Posterior cingulate gyrus (tissue), 11 donors: ENCODE results near the gene KCNIP2.

Source experiments
- DNase-seq, 10 donors: peaks; one replicate each; pipeline versions ENCODE4 v3.0.0 to v3.0.0-alpha.2; 2020 to 2021; ENCODE audit warnings: mixed read lengths in 3 of 10
- intact Hi-C: fragments of 100-400 bp; cut with DNase I; formaldehyde crosslinking; loops from one replicate; pipeline ENCODE4 v1.15.1; 2023

KCNIP2 gene

GRCh38 chr10:101829561-101830315, 13.9 kb downstream of the KCNIP2 start:
- intact Hi-C loops, result no loop called here
- DNase-seq, result peak in 2 of 10 donors; percentile 35 to 77

DNA sequence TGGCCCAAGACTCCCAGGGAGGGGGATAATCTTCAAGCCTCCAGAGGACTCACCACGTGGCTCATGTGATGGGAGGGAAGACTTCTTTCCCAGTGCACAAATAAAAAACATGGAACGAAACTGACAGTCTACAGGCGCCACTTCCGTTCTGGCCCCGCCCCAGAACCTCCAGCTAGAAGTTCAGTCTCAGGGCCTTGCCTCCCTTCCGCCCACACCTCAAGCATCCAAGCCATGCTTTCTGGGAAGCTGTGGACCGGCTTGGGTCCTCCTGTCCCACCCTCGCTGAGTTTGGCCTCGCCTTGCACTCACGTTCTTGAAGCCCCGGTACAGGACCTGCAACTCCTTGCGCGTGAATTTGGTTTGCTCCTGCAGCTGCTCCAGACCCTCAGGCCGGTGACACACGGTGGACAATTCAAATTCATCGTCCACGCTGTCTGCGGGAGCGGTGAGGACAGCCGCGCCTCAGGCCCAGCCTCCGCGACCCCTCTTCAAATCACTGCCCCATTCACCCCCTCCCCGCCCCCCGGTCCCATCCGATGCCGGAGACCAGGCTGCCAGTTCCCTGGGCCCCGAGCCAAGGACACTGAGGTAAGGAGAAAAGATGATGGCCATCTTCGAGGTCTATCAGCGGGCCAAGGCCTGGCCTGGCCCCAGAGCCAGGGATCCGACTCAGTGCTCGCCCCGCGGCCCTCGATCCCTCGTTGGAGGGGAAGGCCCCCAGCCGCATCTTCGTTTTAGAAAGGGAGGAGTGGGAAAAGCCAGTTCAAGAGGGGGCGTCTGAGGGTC, 14.6 kb downstream of the KCNIP2 start:
- peak in 2 of 10 donors; percentile 63 to 73 for DNase-seq
- intact Hi-C loops, result no loop called here

DNA sequence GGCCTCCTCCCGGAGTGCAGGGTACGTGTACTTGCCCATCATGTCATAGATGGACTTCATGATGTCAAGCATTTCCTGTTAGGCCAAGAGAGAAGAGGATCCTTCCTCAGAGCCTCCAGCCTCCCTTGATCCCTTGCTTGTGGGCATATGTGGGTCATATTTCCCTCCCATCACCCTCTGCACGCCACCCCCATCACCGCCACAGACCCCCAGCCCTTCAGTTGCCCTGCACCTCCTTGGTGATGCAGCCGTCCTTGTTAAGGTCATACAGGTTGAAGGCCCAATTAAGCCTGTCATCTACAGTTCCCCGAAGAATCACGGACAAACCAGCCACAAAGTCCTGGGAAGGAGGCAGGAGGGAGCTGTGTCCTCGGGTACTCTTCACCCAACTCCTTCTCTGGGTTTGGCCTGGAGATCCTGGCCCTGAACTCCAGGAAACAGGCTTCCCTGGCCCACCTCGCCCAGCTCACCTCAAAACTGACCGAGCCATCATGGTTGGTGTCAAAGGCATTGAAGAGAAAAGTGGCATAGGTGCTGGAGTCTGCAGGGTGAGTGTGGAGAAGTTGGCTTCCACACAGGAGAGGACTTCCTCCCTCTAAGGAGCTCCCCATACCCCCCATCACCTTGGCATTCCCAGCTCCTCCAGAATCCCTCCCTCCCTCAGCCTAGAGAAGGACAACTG, 15.5 kb downstream of the KCNIP2 start:
- intact Hi-C loops, result no loop called here
- peak in 1 of 10 donors; percentile 32 for DNase-seq

DNA sequence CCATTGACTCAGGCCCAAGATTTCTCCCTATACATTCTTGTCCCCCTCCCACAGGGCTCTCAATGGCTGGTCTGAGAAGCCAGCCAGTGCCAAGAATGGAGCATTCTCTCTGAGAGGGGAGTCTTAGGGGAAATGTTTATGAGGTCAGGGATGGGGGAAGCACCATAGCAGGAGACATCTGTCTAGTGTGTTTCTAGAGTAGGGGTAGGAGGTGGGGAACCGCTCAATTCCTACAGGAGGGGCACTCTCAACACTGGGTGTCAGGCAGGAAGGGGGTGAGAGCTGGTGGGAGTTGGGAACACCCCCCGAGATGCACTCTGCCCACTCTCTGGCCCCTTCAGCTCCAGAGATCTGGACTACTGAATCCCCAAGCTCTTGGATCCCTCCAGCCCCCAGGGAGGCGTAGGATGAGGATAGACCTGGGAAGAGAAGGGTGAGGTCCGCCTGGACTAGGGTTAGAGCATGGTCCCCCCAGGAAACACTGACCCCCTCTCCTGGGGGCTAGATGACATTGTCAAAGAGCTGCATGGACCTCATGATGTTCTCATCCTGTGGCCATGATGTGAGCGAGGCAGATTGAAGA, 16.7 kb downstream of the KCNIP2 start:
- peak in 1 of 10 donors; percentile 43 for DNase-seq

GRCh38 chr10:101824736-101825135, 18.9 kb downstream of the KCNIP2 start:
- intact Hi-C loops, result no loop called here
- no peak for DNase-seq

More for the DNA sequence above, 16.7 kb downstream of the KCNIP2 start:
- intact Hi-C loops, result no loop called here

DNA sequence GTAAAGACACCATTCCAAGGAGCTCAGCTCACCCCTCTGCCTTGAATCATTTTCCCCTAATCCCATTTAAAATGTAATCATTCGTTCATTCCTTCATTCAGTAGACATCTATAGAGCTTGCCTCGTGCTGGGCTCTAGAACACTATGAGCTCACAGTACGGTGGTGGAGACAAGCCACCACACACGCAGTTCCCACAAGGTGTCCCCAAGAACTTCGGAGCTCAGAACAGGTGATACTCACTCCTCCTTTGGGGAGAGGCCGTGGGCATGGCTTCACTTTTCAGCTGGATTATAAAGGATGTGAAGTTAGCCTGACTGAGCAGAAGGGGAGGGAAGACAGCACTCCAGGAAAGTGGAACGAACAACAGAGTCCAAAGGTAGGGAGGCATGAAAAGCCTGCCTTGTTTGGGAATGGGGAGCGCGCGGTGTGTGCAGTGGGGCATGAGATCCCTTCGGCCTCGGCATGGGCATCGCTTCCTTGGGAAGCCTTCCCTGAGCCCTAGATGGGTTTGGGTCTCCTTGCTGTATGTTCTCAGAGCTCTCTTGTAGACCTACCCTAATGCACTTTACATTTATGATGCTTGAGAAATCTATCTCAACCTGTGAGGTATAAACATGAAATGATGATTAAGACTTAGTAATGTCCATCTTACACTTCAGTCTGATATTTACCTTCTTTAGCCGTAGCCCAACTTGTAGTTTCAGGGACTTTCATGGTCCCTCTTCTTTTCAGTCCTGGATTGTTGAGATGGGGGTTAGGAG, 24.5 kb downstream of the KCNIP2 start:
- intact Hi-C loops, result no loop called here
- DNase-seq, result peak in 2 of 10 donors; percentile 32 to 84

- peak; percentile 93 to 99 (median 97) for DNase-seq
- intact Hi-C loops, result no loop called here
Observed at GRCh38 chr10:101818119-101818871, 25.3 kb downstream of the KCNIP2 start, which contains the start of gene OGA. OGA (minus strand) TSS chr10:101818444; CDS start chr10:101818022, 422 bp downstream.

GRCh38 chr10:101817337-101818118, 26.1 kb downstream of the KCNIP2 start:
- DNase-seq, result peak in 8 of 10 donors; percentile 41 to 93 (median 54)
- intact Hi-C loops, result no loop called here

DNA sequence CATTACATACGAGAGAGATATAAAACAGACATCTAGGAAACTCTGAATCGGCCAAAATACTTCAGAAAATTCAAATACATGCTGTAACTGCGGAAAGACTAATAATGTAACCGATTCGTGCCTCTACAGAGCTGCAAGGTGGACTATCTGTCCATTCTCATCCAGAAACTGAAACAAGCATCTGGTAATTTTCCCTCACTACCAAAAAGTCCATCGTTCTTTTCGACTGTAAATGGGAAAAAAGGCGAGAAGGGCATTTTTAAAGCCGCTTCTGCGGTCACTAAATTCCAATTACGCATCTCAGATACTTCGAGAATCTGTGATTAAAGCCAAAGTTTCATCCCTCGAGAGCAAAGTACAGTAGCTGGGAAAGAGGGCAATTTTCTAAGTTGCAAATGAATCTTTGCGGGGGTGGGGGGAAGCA, 26.7 kb downstream of the KCNIP2 start:
- intact Hi-C loops, result no loop called here
- DNase-seq, result no peak

- intact Hi-C loops, result no loop called here
- no peak for DNase-seq
Observed at GRCh38 chr10:101816376-101816775, 27.2 kb downstream of the KCNIP2 start.

- intact Hi-C loops, result no loop called here
- no peak for DNase-seq
Observed at GRCh38 chr10:101814466-101815071, 29.0 kb downstream of the KCNIP2 start.

DNA sequence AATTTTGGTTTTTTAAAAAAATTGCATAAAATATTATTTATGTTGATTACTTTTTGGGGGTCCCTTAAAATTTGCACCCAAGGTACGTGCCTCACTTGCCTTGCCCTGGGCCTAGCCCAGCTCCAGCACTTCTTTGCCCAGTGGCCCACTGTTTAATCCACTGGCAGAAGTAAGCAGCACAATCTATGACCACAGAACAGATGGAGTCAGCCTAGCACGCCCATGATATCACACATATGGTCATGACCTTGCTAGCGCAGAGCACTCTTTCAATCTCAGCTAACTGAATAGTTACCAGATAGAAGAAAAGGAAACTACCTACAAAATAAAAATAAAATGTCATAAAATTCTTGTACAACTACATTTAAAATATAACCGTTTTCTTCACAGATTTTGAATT, 31.0 kb downstream of the KCNIP2 start:
- no peak for DNase-seq
- intact Hi-C loops, result no loop called here

DNA sequence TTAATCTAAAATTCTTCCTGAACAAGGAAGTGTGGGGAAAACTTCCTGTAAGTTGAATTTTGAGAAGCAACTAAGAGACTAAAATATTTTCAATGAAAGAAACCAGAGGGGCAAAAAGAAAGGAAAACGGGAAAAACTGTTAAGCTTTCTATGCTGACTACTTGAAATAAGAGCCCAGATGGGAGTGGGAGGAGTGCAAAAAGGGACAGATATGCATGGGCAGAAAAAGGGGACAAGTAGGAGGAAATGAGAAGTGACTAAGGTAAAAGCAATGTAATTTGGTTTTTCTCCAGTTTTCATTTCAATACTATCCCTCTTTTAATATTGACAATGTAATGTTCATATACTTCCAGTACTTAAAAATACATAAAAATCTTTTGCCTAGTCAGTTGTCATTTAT, 36.4 kb downstream of the KCNIP2 start:
- intact Hi-C loops, result no loop called here
- DNase-seq, result no peak

GRCh38 chr10:101803511-101803910, 40.1 kb downstream of the KCNIP2 start:
- intact Hi-C loops, result no loop called here
- no peak for DNase-seq

- no peak for DNase-seq
- intact Hi-C loops, result no loop called here
Observed at GRCh38 chr10:101797403-101798059, 46.1 kb downstream of the KCNIP2 start.

DNA sequence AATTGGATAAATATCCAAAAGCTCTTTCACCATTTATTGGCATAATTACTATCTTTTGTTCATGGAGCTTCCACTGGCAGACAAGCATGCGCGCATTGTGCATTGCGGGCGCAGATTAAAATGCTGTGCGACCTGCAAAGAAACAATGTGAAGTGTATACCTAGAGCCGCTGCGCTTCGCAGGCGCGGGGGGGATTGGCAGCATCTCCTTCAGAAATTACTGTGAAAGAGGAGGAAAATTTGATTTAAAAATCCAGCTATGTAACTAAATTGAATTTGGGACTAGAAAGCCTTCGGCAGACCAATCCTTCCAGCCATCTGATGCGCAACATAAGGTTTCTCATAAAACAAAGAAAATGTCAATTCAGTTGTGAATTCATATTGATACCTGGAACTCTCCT, 50.1 kb downstream of the KCNIP2 start:
- no peak for DNase-seq
- intact Hi-C loops, result no loop called here

DNA sequence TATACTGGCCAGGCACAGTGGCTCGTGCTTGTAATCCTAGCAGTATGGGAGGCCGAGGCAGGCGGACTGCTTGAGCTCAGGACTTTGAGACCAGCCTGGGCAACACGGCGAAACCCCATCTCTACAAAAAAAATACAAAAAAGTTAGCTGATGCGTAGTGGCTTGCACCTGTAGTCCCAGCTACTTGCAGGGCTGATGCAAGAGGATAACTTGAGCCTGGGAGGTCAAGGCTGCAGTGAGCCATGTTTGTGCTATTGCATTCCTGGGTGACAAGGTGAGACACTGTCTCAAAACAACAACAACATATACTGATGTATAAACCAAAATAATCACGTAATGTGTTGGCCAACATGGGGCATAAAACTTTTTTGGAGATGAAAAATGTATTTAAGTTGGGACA, 53.9 kb downstream of the KCNIP2 start:
- DNase-seq, result no peak
- intact Hi-C loops, result loop anchor here (10.0 kb wide), 1 partner anchor 575 kb away; no protein-coding TSS in a partner anchor
